ENCODE results near the gene PRELP. TPM values are rescaled to one million over a fixed set of nuclear protein-coding genes. Genes with fewer than 3 reads are reported as not detected.

The PRELP gene
- total RNA-seq, 1 experiment from 2014 or later = 0.07 TPM

DNA sequence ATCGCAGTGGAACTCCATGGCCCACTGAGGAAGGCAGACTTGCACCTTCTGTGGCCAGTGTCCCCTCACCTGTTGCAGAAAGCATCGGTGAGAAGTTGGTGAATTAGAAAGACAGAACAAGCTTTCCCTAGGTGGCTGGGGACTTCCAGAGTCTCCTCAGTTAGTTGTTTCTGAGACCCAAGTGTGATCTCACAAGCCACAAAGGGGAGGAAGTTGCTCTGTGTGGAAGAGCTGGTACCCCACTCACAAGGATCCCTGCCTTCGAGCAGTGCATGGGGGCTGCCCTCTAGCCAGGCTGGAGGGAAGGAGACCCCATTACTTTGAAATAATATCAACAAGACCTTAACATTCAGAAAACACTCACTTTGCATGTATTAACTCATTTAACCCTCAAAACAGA lies 2.1 kb downstream of the PRELP start:
- H3K27me3 Mint-ChIP-seq (ENCODE audit: low read depth) = peaks cover 8% of the 10 kb centered on the region
- Histone ChIP-seq H2BK5ac (ENCODE audit: insufficient read length, low read length) (no peak overlapping the region), H4K20me1 (ENCODE audit: control insufficient read depth, insufficient read depth, insufficient read length) (no peaks in the 10 kb centered on the region)

More for the DNA sequence above, 2.1 kb downstream of the PRELP start:
- no peak overlapping the region for H3K4me3 Mint-ChIP-seq
- Histone ChIP-seq H2BK15ac (ENCODE audit: low read depth, low read length) (no peak overlapping the region), H3K4ac (ENCODE audit: low read depth, low read length) (no peak overlapping the region), H3K23me2 (ENCODE audit: insufficient read length, low read depth, low read length, poor library complexity, severe bottlenecking) (no peaks in the 10 kb centered on the region), H3K79me2 (ENCODE audit: insufficient read depth, low read length) (no peaks in the 10 kb centered on the region), H2AFZ (ENCODE audit: low read length) (no peak overlapping the region), H3K4me1 (ENCODE audit: insufficient read depth, low read length) (peaks cover 3% of the 10 kb centered on the region; the same call in 1 of the 2 replicates), H3K79me1 (ENCODE audit: insufficient read depth, low read depth, low read length, poor library complexity, severe bottlenecking) (no peaks in the 10 kb centered on the region), H3K4me2 (ENCODE audit: insufficient read depth, insufficient read length, low read length) (no peak overlapping the region), H3K18ac (ENCODE audit: insufficient read length, low read depth, low read length) (no peak overlapping the region), H2AK5ac (ENCODE audit: insufficient read length, low read length) (no peak overlapping the region), H2BK120ac (ENCODE audit: low read depth, low read length, poor library complexity, severe bottlenecking) (no peak overlapping the region), H4K5ac (ENCODE audit: insufficient read length, low read depth, low read length) (no peak overlapping the region), H3K9me3 (ENCODE audit: control insufficient read depth, low read depth, low read length) (no peaks in the 10 kb centered on the region), H3K23ac (ENCODE audit: insufficient read length, low read depth, low read length) (no peak overlapping the region), H4K91ac (ENCODE audit: insufficient read length, low read depth, low read length) (no peak overlapping the region), H3K14ac (ENCODE audit: insufficient read depth, low read length) (no peak overlapping the region), H3K27ac (ENCODE audit: insufficient read length, low read depth, low read length) (no peak overlapping the region), H2BK20ac (ENCODE audit: low read depth, low read length, poor library complexity, severe bottlenecking) (no peak overlapping the region), H3K27me3 (ENCODE audit: insufficient read depth, low read length) (no peaks in the 10 kb centered on the region), H2BK12ac (ENCODE audit: insufficient read length, low read depth, low read length) (no peak overlapping the region), H3T11ph (ENCODE audit: low read length) (no peak overlapping the region), H3K56ac (ENCODE audit: insufficient read length, low read depth, low read length) (no peak overlapping the region), H3K9ac (ENCODE audit: extremely low read depth, insufficient read length, low read length) (no peak overlapping the region), H4K8ac (replicated peaks; ENCODE audit: insufficient read length, low read depth, low read length) (no peak overlapping the region)
- TF ChIP-seq, protein P1, sequence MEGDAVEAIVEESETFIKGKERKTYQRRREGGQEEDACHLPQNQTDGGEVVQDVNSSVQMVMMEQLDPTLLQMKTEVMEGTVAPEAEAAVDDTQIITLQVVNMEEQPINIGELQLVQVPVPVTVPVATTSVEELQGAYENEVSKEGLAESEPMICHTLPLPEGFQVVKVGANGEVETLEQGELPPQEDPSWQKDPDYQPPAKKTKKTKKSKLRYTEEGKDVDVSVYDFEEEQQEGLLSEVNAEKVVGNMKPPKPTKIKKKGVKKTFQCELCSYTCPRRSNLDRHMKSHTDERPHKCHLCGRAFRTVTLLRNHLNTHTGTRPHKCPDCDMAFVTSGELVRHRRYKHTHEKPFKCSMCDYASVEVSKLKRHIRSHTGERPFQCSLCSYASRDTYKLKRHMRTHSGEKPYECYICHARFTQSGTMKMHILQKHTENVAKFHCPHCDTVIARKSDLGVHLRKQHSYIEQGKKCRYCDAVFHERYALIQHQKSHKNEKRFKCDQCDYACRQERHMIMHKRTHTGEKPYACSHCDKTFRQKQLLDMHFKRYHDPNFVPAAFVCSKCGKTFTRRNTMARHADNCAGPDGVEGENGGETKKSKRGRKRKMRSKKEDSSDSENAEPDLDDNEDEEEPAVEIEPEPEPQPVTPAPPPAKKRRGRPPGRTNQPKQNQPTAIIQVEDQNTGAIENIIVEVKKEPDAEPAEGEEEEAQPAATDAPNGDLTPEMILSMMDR (conservative IDR thresholded peaks at IDR 0.05) = no peak
- DNase-seq = no peak
- no peaks in the 10 kb centered on the region for H3K36me3 Mint-ChIP-seq (ENCODE audit: insufficient read depth in 1 of 3, low read depth in 3 of 3)
- no peak overlapping the region for H3K27ac Mint-ChIP-seq
- no CpG with 5 or more reads among the region's 3 CpGs for WGBS (ENCODE audit: extremely low coverage, insufficient read length, low lambda C conversion rate)
- peaks cover 22 to 32% of the 10 kb centered on the region in 2 experiments for H3K4me1 Mint-ChIP-seq
- H3K9me3 Mint-ChIP-seq = no peaks in the 10 kb centered on the region

Measured in H9 (cell line).